C4-2B (cell line): ENCODE measurements around the gene MUC5AC.

Experiments used
- ZFX ChIP-seq: fragments of 450-650 bp; IDR thresholded peaks from 2 replicates; pipeline ENCODE4 v1.6.1; 2017
- TF ChIP-seq, protein P1 (sequence below): fragments of 450-650 bp; conservative IDR thresholded peaks from 2 replicates; pipeline ENCODE4 v1.5.1; 2017; ENCODE audit warnings: mild to moderate bottlenecking

DNA sequence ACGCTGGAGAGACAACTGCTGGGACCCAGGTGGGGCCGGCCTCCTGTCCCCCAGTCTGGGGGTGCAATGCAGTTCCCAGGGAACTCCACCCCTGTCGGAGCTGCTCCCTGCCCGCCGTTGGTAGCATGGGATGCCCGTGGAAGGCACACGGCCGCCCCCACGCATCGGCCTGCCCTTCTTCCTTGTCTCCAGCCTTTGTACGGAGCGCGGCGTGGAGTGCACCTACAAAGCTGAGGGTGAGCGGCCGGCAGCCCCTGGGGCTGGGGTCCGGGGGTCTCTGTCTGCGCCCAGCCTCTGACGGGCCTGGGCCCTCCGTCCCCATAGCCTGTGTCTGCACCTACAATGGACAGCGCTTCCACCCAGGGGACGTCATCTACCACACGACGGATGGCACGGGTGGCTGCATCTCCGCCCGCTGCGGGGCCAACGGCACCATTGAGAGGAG lies 23.2 kb downstream of the MUC5AC start:
- TF ChIP-seq, protein P1, sequence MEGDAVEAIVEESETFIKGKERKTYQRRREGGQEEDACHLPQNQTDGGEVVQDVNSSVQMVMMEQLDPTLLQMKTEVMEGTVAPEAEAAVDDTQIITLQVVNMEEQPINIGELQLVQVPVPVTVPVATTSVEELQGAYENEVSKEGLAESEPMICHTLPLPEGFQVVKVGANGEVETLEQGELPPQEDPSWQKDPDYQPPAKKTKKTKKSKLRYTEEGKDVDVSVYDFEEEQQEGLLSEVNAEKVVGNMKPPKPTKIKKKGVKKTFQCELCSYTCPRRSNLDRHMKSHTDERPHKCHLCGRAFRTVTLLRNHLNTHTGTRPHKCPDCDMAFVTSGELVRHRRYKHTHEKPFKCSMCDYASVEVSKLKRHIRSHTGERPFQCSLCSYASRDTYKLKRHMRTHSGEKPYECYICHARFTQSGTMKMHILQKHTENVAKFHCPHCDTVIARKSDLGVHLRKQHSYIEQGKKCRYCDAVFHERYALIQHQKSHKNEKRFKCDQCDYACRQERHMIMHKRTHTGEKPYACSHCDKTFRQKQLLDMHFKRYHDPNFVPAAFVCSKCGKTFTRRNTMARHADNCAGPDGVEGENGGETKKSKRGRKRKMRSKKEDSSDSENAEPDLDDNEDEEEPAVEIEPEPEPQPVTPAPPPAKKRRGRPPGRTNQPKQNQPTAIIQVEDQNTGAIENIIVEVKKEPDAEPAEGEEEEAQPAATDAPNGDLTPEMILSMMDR = no peak
- no peak for TF ChIP-seq ZFX
